CD4-positive, alpha-beta T cell treated with Interleukin-17A for 4 hours (primary cell): ENCODE measurements around the gene TSKS.

ENCODE experiments used
- DNase-seq: peaks from one replicate; pipeline ENCODE4 v3.0.0-alpha.2; 2020; ENCODE audit warnings: mixed read lengths

TSKS gene, protein sequence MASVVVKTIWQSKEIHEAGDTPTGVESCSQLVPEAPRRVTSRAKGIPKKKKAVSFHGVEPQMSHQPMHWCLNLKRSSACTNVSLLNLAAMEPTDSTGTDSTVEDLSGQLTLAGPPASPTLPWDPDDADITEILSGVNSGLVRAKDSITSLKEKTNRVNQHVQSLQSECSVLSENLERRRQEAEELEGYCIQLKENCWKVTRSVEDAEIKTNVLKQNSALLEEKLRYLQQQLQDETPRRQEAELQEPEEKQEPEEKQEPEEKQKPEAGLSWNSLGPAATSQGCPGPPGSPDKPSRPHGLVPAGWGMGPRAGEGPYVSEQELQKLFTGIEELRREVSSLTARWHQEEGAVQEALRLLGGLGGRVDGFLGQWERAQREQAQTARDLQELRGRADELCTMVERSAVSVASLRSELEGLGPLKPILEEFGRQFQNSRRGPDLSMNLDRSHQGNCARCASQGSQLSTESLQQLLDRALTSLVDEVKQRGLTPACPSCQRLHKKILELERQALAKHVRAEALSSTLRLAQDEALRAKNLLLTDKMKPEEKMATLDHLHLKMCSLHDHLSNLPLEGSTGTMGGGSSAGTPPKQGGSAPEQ

DNA sequence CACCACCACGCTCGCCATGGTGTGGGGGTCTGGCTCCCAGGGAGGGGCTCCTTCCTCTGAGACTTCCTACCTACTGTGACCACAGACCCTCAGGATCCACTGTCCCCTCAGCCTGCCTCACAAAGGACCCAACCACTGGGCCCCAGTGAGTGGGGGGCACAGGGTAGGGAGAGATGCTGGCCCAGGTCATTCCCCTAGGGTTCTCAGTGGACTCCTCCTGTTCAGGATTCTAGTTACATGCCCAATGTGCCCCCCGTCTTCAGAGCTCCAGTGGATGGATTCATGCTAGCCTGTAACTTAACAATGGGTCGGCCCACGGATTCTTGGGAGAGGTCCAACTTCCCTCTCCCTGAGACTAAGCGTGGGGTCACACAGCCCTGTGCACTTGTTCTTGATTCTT lies at the start of gene TSKS:
TSKS (minus strand) TSS at position 77 of the 400 bp plus-strand sequence; CDS start at position 18, 59 bp downstream.
- DNase-seq = no peak

DNA sequence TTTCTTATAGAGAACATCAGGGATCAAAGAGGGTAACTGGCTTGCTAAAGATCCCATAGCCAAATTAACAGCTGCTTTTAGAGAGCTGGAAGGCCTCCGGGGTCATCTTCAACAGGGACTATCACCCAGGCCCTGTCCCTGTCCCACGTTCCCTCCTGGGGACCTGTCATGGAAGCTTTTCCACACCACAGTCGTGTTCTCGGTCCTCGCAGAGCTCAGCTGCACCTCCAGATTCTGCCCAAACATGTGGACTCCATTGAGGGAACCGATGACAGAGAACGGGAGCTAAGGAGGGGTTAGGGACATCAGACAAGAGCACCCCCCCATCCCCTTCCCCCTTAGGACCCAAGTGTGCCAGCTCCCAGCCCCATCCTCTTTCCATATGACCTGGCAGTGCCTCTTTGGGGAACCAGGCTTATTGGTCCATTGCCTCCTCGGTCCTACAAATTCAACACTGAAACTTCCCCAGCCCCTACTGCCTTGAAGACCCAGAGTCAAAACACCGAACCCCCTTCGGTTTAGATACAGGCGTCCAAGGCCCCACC lies 49.4 kb upstream of the TSKS start:
- DNase-seq = no peak

DNA sequence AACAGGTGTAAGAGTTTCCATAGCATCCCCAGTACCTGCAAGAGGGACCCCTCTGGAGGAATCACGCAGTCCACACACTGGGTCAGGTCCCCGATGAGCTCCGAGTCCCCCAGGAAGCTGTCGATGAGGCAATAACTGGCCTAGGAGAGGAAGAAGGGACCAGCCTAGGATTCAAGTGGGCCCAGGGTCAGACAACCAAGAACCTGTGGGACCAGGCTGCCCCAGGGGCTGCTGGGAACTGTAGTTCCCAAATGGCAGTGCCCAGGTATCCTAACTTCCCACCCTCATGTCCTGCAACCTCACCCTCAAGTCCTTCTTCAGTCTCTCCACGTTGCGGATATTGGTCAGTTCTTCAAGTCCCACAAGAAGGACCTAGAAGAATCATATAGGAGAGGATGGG lies 48.2 kb upstream of the TSKS start:
- DNase-seq = no peak

DNA sequence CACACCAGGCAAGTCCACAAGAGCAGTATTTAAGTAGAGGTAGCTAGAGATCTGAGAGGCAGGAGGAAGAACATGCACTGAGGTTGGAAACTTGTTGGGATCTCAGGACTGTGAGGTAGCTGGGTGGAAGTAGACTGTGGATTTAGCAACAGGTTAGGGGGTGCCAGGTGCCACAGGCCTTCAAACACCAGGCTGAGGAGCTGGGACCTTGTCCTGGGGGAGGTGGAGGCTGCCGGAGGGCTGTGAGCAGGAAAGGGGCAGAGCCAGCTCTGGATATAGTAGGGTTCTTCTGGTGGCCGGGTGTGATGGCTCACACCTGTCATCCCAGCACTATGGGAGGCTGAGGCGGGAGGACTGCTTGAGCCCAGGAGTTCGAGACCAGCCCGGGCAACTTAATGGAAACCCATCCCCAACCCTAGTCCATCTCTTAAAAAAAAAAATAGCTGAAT lies 46.9 kb upstream of the TSKS start:
- no peak for DNase-seq

DNA sequence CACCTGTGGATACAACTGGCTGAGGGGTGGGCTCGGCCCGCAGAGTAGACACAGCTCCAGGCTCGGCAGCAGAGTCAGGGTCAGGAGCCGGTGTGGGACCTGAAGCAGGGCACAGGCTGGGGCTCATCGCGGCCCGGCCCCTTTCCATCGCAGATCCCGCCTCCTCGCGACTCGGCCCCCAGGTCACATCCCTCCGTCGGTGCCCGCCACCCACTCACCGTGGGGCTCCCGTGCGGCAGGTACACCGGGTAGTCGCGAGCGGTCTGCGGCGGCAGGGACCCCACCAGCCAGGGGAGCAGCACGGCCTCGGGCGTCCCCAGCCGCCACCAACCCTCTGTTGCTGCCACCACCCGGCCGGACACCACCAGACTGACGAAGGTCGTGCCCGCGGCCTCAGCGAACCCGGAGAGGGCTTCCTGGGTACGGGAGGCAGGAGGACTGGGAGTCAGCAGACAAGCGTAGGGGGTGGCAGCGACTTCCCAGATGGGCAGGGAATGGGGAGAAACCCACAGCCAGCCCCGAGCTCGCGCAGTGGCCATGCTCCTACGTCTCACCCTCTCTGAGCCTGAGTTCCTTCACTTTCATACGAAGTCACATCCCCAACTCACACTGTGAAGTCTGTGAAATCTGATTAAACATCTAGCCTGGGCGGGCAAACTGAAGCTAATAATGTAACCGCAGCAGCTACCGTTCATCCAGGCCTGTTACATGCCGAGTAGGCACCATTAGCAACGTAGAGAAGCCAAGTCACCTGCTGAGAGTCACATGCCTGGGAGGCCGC lies 46.2 kb upstream of the TSKS start:
- DNase-seq = peak; percentile 68

DNA sequence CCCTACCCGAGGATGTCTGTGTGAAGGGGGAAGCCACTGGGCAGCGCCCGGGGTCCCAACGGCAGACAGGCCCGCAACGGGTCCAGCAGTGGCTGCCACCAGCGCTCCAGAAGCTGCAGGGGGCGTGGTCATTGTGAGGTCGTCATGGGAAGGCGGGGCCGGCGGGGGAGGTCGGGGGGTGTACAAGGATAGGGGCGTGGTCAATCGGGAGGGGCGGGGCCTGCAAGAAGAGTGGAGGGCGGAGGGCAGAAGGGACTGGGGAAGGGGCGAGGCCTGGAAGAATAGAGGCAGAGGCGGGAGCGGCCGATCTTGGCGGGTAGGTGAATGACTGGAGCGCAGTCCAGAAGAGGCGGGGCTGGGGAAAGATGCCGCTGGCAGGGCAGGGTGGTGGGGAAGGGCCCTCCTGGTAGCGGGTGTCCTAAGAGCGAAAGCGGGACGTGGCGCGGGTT lies 45.6 kb upstream of the TSKS start:
- DNase-seq = peak; percentile 96

DNA sequence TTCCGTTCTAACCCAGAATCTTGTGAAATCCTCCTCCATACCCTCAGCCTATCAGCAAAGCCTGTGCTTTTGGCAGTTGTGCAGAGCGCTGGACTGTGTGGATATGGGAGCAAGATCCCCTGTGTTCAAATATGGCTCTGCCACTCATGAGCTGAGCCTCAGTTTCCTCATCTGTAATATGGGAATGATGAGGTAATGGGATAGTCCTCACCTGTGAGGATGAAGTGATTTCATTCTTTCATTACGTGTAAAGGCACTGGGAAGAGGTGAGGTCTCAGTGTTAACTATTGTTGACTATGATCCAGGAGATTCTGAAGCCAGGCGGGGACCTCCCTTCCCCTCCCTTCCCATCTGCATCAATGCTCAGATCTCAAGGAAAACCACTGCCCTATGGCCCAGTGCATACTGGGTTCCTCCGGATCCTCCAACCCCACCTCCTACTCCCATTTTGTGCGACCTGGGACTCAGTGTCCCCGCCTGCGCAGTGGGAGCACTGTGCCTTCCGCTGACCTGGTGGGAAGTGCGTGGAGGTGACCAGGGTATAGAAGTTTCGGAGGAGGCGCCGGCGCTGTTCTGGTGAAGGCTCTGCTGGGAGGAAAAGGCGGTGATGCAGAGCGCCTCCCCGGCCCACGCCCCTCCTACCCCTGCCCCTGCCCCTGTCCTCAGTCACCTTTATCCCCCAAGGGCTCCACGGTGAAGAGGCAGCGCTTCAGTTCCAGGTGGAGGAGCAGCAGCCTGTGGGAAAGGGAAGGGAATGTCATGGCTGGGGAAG lies 45.0 kb upstream of the TSKS start:
- no peak for DNase-seq

DNA sequence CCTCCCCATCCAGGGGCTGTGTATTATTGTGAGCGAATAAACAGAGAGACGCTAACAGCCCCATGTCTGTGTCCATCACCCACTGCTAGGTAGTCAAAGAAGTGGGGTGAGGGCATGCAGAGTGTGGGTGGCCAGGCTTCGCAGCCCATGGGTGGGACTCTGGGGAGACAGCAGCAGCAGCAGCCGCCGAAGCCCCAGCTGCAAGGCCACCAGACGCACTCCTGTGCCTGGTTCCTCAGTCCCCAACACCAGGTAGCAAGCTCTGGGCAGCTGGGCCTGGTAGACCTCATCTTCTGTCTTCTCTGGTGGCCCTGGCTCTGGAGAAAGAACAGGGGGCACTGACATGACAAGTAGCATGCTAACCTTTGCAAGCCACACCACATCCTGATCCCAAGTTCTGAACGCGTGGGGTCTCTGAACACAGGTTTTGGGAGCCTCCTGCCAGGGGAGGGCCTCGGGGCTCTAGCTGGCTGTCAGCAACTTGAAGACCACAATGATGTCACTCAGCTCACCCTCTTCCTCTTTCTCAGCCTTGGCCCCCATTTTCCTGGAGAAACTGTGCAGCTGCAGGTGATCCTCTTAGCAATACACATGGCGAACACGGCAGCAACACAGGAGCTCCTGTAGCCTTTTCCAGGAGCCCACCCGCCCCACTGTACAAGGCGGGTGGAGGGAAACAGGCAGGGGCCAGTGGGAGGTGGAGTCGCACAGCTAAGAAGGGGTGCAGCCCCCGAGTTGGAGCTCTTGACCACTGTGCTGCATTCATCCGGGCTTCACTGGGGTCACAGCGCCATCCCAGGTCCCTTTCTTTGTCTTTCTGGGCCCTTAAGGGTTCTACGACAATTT lies 44.2 kb upstream of the TSKS start:
- no peak for DNase-seq

DNA sequence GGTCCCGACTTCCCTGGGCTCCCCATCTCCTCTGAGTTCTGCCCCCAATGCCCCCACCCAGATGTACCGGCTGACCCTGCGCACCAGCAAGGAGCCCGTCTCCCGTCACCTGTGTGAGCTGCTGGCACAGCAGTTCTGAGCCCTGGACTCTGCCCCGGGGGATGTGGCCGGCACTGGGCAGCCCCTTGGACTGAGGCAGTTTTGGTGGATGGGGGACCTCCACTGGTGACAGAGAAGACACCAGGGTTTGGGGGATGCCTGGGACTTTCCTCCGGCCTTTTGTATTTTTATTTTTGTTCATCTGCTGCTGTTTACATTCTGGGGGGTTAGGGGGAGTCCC lies 43.5 kb upstream of the TSKS start:
- no peak for DNase-seq

DNA sequence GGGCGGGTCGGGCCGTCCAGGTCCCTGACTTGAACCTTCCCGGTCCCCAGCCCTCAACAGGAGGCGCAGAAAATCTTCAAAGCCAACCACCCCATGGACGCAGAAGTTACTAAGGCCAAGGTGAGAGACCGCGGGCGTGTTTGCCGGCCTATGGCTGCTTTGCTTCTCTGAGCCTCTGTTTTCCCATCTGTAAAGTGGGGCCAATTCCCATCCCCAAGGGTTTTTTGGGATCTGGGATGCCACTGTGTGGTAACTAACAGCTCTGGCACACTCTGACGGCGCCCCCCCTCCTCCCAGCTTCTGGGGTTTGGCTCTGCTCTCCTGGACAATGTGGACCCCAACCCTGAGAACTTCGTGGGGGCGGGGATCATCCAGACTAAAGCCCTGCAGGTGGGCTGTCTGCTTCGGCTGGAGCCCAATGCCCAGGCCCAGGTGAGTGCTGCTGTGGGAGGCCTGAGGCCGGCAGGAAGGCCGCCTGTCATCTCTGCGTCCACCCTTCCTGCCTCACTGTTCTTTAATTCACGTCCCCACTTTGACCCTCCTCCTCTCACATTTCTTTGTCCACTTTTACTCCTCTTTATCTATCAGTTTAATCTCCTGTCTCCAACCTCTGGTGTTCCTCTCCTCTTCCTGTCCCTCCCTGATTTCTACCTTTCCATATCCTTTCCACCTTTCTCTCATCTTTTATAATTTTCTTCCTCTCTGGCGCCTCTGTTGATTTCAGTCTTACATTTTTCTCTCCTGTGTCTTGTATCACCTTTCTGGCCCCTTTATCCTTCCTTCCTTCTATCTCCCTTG lies 42.9 kb upstream of the TSKS start:
- no peak for DNase-seq

DNA sequence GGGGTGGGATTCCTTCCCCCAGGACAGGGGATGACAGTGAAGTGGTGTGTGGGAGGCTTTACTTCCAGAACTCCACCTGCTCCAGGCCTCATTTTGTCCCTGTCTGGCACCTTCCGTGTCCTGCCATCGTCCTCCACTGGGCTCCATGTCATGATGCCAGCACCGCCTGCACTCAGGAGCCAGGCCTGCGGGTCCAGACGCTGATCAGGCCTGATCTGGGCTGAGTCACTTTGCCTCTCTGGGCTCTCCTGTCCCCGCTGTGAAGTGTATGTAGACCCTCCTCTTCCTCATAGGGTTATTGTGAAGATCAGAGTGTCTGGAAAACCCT lies 40.4 kb upstream of the TSKS start:
- no peak for DNase-seq

DNA sequence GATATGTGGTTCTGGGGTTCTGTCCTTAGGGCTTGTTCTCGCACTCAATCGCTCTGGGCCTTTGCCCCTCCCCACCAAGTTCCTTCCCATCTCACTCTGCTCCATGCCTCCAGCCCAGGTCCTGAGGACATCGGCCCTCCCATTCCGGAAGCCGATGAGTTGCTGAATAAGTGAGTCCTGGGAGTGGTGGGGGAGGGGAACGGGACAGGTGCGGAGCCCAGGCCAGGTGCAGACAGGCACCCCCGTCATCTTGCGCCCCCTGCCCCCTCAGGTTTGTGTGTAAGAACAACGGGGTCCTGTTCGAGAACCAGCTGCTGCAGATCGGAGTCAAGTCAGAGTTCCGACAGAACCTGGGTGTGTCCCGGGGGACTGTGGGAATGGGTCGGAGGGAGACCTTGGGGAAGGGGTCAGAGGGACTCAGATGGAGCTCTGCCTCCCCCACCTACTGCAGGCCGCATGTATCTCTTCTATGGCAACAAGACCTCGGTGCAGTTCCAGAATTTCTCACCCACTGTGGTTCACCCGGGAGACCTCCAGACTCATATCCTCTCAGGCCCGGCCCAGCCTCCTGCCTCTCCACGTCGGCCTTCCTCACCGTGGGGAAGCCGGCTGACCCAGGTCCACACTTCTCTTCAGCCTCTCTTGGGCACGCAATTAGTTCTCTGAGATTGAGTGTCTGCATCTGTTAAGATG lies 39.9 kb upstream of the TSKS start:
- DNase-seq = no peak

DNA sequence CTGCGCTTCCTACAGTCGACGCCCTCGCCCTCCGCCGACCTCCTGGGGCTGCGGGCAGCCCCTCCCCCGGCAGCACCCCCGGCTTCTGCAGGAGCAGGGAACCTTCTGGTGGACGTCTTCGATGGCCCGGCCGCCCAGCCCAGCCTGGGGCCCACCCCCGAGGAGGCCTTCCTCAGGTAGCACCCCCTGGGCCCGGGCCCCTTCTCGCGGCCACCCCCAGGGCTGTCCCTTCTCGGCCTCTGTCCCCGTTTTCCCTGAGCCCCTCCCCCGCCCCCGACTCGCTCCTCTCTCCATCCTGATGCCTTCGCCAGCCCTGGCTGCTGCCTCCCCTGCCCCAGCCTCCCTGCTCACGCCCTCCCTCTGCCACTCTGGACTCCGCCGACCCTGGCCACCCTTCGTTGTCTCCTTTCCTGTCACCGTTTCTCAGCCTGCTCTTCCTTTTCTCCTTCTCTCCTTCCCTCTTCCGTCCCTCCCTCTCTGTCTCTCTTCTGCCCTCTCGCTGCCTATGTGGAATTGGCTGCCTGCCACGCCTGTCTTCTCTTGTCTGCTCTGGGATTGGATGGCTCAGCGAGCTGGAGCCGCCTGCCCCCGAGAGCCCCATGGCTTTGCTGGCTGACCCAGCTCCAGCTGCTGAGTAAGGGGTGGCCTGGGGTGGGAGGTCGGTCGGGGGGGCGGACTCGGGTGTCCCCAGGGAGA lies 39.0 kb upstream of the TSKS start:
- no peak for DNase-seq

DNA sequence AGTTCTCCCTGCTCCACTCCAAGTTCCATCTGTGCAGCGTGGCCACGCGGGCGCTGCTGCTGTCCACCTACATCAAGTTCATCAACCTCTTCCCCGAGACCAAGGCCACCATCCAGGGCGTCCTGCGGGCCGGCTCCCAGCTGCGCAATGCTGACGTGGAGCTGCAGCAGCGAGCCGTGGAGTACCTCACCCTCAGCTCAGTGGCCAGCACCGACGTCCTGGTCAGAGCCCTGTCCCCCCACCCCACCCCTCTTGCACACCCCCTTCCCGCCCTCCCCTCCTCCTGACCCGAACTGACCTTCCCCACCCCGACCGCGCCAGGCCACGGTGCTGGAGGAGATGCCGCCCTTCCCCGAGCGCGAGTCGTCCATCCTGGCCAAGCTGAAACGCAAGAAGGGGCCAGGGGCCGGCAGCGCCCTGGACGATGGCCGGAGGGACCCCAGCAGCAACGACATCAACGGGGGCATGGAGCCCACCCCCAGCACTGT lies 38.3 kb upstream of the TSKS start:
- DNase-seq = no peak

DNA sequence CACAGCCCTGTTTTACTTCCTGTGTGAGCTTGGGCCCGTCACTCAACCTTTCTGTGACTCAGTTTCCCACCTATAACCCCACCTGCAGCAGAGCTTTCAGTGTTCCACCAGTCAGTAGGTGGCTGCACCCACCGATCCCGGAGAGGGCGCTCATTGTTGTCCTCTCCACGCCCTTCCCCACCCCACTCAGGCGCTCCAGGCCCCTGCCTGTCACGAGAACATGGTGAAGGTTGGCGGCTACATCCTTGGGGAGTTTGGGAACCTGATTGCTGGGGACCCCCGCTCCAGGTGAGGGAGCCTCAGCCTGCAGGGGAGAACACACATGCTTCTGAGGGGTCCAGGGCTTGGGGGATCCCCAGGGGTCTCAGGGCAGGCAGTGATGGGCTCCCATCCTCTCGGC lies 37.7 kb upstream of the TSKS start:
- no peak for DNase-seq

DNA sequence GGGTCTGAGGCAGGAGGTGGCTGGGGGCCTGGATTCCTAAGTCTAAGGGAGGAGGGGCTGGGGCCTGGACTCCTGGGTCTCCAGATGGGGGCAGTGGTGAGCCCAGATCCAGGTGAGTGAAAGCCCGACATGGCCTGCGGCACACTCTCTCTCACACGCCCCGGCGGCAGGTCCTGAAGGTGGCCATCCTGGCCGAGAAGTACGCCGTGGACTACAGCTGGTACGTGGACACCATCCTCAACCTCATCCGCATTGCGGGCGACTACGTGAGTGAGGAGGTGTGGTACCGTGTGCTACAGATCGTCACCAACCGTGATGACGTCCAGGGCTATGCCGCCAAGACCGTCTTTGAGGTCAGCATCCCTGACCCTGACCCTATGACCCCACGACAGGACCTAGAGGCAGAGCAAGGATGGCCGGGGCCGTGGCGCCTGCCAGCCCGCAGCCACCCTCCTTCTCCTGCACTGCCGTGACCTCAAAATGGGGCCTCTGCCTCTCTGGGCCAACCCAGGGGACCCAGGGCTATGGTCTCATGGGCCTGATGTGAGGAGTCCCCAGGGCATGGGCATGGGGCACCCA lies 36.8 kb upstream of the TSKS start:
- peak; percentile 46 for DNase-seq

DNA sequence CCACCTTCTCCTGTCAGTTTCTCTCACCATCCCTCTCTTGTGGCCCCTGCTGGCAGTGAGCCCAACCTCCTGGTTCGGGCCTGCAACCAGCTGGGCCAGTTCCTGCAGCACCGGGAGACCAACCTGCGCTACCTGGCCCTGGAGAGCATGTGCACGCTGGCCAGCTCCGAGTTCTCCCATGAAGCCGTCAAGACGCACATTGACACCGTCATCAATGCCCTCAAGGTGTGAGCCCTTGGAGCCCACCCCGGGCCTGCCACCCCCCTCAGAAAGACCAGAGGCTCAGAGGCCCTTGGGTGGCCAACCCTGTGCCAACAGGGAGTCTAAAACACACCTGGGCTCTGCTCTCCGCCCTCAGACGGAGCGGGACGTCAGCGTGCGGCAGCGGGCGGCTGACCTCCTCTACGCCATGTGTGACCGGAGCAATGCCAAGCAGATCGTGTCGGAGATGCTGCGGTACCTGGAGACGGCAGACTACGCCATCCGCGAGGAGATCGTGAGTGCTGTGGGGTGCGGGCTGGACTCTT lies 36.2 kb upstream of the TSKS start:
- no peak for DNase-seq

DNA sequence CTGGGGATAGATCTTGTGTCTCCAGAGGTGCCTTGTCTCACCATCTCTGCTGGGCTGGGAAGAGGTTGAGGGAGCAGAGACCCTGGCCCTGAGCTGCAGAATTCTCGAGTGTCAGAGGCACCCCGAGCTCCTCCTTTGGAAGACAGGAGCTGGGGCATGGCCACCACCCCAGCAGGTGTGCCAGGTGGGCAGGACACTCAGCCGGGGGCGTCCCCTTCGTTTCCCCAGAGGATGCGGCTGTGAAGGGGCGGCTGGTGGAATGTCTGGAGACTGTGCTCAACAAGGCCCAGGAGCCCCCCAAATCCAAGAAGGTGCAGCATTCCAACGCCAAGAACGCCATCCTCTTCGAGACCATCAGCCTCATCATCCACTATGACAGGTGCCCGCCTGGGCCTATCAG lies 35.5 kb upstream of the TSKS start:
- DNase-seq = no peak

DNA sequence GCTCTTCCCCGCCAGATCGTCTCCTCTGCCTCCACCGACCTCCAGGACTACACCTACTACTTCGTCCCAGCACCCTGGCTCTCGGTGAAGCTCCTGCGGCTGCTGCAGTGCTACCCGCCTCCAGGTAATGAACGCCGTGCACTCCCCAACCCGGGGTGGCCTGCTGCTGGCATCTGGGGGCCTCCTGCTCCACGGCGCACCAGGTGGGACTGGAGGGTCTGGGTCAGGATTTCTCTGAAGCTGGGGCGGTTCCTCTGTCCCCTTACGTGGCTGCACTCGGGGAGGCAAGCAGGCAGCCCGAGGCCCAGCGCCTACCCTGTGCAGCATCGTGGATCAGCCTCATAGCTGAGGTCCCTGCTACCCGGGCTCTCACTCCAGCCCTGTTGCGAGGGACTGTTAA lies 32.5 kb upstream of the TSKS start:
- DNase-seq = no peak
